GM23338 (cell line): ENCODE measurements around the gene FUT7. TPM values are rescaled to one million over a fixed set of nuclear protein-coding genes. Genes with fewer than 3 reads are reported as not detected.

ENCODE experiments used
- ATAC-seq: fragments of 200-7000 bp; cut with Tn5 transposase; 3 replicates; pipeline ENCODE4 v1.9.1; 2020
- DNase-seq: peaks from one replicate; pipeline ENCODE4 v3.0.0-alpha.2; 2015; ENCODE audit warnings: low spot score
- H2AFZ ChIP-seq: fragments of 200-600 bp; sonication (generic); 2 replicates; pipeline ENCODE4 v1.8.0; 2016; ENCODE audit warnings: antibody characterized with exemption, mild to moderate bottlenecking, moderate library complexity
- H3F3A ChIP-seq: fragments of 200-600 bp; sonication (generic); replicated peaks from 2 replicates; pipeline ENCODE4 v1.8.0; 2017; ENCODE audit warnings: antibody characterized with exemption, mixed run types, low read depth
- H3K27ac ChIP-seq: fragments of 200-600 bp; sonication (generic); 2 replicates; pipeline ENCODE4 v1.6.1; 2016; ENCODE audit warnings: low read depth
- H3K27me3 ChIP-seq: fragments of 200-600 bp; sonication (generic); 2 replicates; pipeline ENCODE4 v1.8.0; 2016; ENCODE audit warnings: mild to moderate bottlenecking, mixed run types, moderate library complexity; ENCODE audit not compliant: insufficient read depth
- H3K36me3 ChIP-seq: fragments of 200-600 bp; sonication (generic); 2 replicates; pipeline ENCODE4 v1.8.0; 2016; ENCODE audit warnings: mild to moderate bottlenecking; ENCODE audit not compliant: insufficient read depth
- H3K4me1 ChIP-seq: fragments of 200-600 bp; sonication (generic); 2 replicates; pipeline ENCODE4 v1.8.0; 2016; ENCODE audit warnings: mild to moderate bottlenecking, moderate library complexity; ENCODE audit not compliant: insufficient read depth
- H3K4me2 ChIP-seq: fragments of 200-600 bp; sonication (generic); 2 replicates; pipeline ENCODE4 v1.7.1; 2017; ENCODE audit warnings: mixed run types
- H3K4me3 ChIP-seq: fragments of 200-600 bp; sonication (generic); 2 replicates; pipeline ENCODE4 v1.6.1; 2016; ENCODE audit warnings: mixed run types
- H3K79me2 ChIP-seq: fragments of 200-600 bp; sonication (generic); replicated peaks from 2 replicates; pipeline ENCODE4 v1.8.0; 2017; ENCODE audit warnings: mild to moderate bottlenecking; ENCODE audit not compliant: insufficient read depth
- H3K9me2 ChIP-seq: fragments of 200-600 bp; sonication (generic); 2 replicates; pipeline ENCODE4 v1.8.0; 2017; ENCODE audit not compliant: insufficient read depth
- H4K20me1 ChIP-seq: fragments of 200-600 bp; sonication (generic); replicated peaks from 2 replicates; pipeline ENCODE4 v1.8.0; 2017; ENCODE audit warnings: mild to moderate bottlenecking; ENCODE audit not compliant: insufficient read depth
- H3K27ac Mint-ChIP-seq: 2 replicates; pipeline ENCODE4 v1.8.0; 2020; ENCODE audit warnings: inconsistent platforms, mild to moderate bottlenecking, moderate library complexity, mixed read lengths
- H3K27me3 Mint-ChIP-seq: 3 replicates; pipeline ENCODE4 v1.8.0; 2022; ENCODE audit warnings: low read depth, mild to moderate bottlenecking, moderate library complexity, mixed read lengths, inconsistent platforms; ENCODE audit not compliant: insufficient read depth, poor library complexity
- H3K36me3 Mint-ChIP-seq: 3 replicates; pipeline ENCODE4 v1.8.0; 2021; ENCODE audit warnings: low read depth, mild to moderate bottlenecking, inconsistent platforms, moderate library complexity, mixed read lengths
- H3K4me1 Mint-ChIP-seq: 3 replicates; pipeline ENCODE4 v1.8.0; 2020; ENCODE audit warnings: mild to moderate bottlenecking, inconsistent platforms, mixed read lengths
- H3K4me3 Mint-ChIP-seq: 3 replicates; pipeline ENCODE4 v1.8.0; 2021; ENCODE audit warnings: moderate library complexity, mild to moderate bottlenecking, inconsistent platforms, mixed read lengths
- H3K9me3 Mint-ChIP-seq: 3 replicates; pipeline ENCODE4 v1.8.0; 2020; ENCODE audit warnings: moderate library complexity, mild to moderate bottlenecking, inconsistent platforms, mixed read lengths
- CREB1 ChIP-seq: fragments of 250-450 bp; sonication (Bioruptor Pico); IDR thresholded peaks from 2 replicates; pipeline ENCODE4 v1.5.0; 2020; ENCODE audit warnings: low read depth, mild to moderate bottlenecking, moderate library complexity
- CTCF ChIP-seq, 2 experiments: fragments of 200-600 bp in 1 of 2; sonication (generic) in 1 of 2; conservative IDR thresholded peaks; 2 replicates each; pipeline versions ENCODE4 v1.5.1 to v1.6.1; 2016 to 2017; ENCODE audit warnings: antibody characterized with exemption in 2 of 2, low read depth in 2 of 2, mild to moderate bottlenecking in 2 of 2, moderate library complexity in 1 of 2
- EZH2 ChIP-seq: fragments of 200-600 bp; sonication (generic); IDR thresholded peaks from one replicate; pipeline ENCODE4 v1.8.0; 2017; ENCODE audit warnings: antibody characterized with exemption, mild to moderate bottlenecking, low read depth; ENCODE audit not compliant: unreplicated experiment
- EZH2phosphoT487 ChIP-seq: fragments of 200-600 bp; sonication (generic); IDR thresholded peaks from one replicate; pipeline ENCODE4 v1.8.1; 2018; ENCODE audit warnings: antibody characterized with exemption; ENCODE audit not compliant: unreplicated experiment
- JUNB ChIP-seq: IDR thresholded peaks from one replicate; pipeline ENCODE4 v1.6.1; 2016; ENCODE audit warnings: antibody characterized with exemption; ENCODE audit not compliant: unreplicated experiment
- NANOG ChIP-seq: IDR thresholded peaks from 2 replicates; pipeline ENCODE4 v1.6.1; 2016; ENCODE audit warnings: antibody characterized with exemption, borderline replicate concordance
- POLR2AphosphoS5 ChIP-seq: IDR thresholded peaks from 2 replicates; pipeline ENCODE4 v1.6.1; 2016; ENCODE audit warnings: antibody characterized with exemption, low read depth
- REST ChIP-seq: IDR thresholded peaks from one replicate; pipeline ENCODE4 v1.6.1; 2018; ENCODE audit warnings: antibody characterized with exemption; ENCODE audit not compliant: unreplicated experiment
- STAT1 ChIP-seq: IDR thresholded peaks from one replicate; pipeline ENCODE4 v1.6.1; 2016; ENCODE audit warnings: antibody characterized with exemption; ENCODE audit not compliant: unreplicated experiment
- ZNF114 ChIP-seq: fragments of 250-450 bp; sonication (Bioruptor Pico); IDR thresholded peaks from 2 replicates; pipeline ENCODE4 v1.5.0; 2020; ENCODE audit warnings: mild to moderate bottlenecking, moderate library complexity
- ZNF331 ChIP-seq: fragments of 250-450 bp; sonication (Bioruptor Pico); IDR thresholded peaks from 2 replicates; pipeline ENCODE4 v1.5.0; 2020; ENCODE audit warnings: low read depth, mild to moderate bottlenecking, moderate library complexity
- polyA plus RNA-seq: library from polyadenylated mRNA; unstranded; fragments of >200 nt; fragmentation: Nextera tagmentation; extraction: Ambion mirVana; gene quantifications from 2 replicates; pipeline ENCODE4 v1.2.1, GENCODE V29; 2016
- total RNA-seq: library from RNA; depleted of rRNA; stranded (reverse); fragments of >200 nt; shearing (Covaris generic); gene quantifications from 2 replicates; pipeline ENCODE4 v1.2.3, GENCODE V29; 2014
- TF ChIP-seq, protein P1 (sequence below): IDR thresholded peaks from 2 replicates; pipeline ENCODE4 v1.6.1; 2016; ENCODE audit warnings: antibody characterized with exemption
- TF ChIP-seq, protein P2 (sequence below): fragments of 250-450 bp; sonication (Bioruptor Pico); IDR thresholded peaks from 2 replicates; pipeline ENCODE4 v1.5.0; 2020; ENCODE audit warnings: mild to moderate bottlenecking, moderate library complexity

The FUT7 gene
- total and polyA plus RNA-seq, 2 experiments from 2014 or later: not detected

- Histone ChIP-seq H4K20me1 (no peaks in the 10 kb centered on the region; the same call in 1 of the 2 replicates), H3K4me3 (no peak overlapping the region), H3K27me3 (peaks cover 24% of the 10 kb centered on the region), H3K9me2 (no peaks in the 10 kb centered on the region), H3K4me1 (peaks cover 7% of the 10 kb centered on the region; the same call in 1 of the 2 replicates), H3K36me3 (no peaks in the 10 kb centered on the region), H3K4me2 (no peak overlapping the region), H3K27ac (no peak overlapping the region), H2AFZ (no peak overlapping the region), H3F3A (no peaks in the 10 kb centered on the region), H3K79me2 (peaks cover 7% of the 10 kb centered on the region; the same call in 1 of the 2 replicates)
- Mint-ChIP-seq H3K4me1 (peaks cover 4% of the 10 kb centered on the region; the same call in 1 of the 3 replicates), H3K9me3 (no peaks in the 10 kb centered on the region), H3K27ac (no peak overlapping the region), H3K27me3 (peaks cover 27% of the 10 kb centered on the region), H3K36me3 (no peaks in the 10 kb centered on the region; the same call in 2 of the 3 replicates), H3K4me3 (no peak overlapping the region)
- ATAC-seq (no peak), DNase-seq (no peak)
- TF ChIP-seq CREB1 (CRISPR knock-in tag) (no peak), STAT1 (no peak), EZH2 (no peak), ZNF331 (CRISPR knock-in tag) (no peak), CTCF (conservative IDR thresholded peaks at IDR 0.05; ENCODE audit: low read depth in 2 of 2) (no peak), ZNF114 (CRISPR knock-in tag) (no peak), REST (no peak), EZH2phosphoT487 (no peak), NANOG (no peak), JUNB (no peak), POLR2AphosphoS5 (no peak)
- TF ChIP-seq, protein P1, sequence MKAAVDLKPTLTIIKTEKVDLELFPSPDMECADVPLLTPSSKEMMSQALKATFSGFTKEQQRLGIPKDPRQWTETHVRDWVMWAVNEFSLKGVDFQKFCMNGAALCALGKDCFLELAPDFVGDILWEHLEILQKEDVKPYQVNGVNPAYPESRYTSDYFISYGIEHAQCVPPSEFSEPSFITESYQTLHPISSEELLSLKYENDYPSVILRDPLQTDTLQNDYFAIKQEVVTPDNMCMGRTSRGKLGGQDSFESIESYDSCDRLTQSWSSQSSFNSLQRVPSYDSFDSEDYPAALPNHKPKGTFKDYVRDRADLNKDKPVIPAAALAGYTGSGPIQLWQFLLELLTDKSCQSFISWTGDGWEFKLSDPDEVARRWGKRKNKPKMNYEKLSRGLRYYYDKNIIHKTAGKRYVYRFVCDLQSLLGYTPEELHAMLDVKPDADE: no peak
- TF ChIP-seq, protein P2, sequence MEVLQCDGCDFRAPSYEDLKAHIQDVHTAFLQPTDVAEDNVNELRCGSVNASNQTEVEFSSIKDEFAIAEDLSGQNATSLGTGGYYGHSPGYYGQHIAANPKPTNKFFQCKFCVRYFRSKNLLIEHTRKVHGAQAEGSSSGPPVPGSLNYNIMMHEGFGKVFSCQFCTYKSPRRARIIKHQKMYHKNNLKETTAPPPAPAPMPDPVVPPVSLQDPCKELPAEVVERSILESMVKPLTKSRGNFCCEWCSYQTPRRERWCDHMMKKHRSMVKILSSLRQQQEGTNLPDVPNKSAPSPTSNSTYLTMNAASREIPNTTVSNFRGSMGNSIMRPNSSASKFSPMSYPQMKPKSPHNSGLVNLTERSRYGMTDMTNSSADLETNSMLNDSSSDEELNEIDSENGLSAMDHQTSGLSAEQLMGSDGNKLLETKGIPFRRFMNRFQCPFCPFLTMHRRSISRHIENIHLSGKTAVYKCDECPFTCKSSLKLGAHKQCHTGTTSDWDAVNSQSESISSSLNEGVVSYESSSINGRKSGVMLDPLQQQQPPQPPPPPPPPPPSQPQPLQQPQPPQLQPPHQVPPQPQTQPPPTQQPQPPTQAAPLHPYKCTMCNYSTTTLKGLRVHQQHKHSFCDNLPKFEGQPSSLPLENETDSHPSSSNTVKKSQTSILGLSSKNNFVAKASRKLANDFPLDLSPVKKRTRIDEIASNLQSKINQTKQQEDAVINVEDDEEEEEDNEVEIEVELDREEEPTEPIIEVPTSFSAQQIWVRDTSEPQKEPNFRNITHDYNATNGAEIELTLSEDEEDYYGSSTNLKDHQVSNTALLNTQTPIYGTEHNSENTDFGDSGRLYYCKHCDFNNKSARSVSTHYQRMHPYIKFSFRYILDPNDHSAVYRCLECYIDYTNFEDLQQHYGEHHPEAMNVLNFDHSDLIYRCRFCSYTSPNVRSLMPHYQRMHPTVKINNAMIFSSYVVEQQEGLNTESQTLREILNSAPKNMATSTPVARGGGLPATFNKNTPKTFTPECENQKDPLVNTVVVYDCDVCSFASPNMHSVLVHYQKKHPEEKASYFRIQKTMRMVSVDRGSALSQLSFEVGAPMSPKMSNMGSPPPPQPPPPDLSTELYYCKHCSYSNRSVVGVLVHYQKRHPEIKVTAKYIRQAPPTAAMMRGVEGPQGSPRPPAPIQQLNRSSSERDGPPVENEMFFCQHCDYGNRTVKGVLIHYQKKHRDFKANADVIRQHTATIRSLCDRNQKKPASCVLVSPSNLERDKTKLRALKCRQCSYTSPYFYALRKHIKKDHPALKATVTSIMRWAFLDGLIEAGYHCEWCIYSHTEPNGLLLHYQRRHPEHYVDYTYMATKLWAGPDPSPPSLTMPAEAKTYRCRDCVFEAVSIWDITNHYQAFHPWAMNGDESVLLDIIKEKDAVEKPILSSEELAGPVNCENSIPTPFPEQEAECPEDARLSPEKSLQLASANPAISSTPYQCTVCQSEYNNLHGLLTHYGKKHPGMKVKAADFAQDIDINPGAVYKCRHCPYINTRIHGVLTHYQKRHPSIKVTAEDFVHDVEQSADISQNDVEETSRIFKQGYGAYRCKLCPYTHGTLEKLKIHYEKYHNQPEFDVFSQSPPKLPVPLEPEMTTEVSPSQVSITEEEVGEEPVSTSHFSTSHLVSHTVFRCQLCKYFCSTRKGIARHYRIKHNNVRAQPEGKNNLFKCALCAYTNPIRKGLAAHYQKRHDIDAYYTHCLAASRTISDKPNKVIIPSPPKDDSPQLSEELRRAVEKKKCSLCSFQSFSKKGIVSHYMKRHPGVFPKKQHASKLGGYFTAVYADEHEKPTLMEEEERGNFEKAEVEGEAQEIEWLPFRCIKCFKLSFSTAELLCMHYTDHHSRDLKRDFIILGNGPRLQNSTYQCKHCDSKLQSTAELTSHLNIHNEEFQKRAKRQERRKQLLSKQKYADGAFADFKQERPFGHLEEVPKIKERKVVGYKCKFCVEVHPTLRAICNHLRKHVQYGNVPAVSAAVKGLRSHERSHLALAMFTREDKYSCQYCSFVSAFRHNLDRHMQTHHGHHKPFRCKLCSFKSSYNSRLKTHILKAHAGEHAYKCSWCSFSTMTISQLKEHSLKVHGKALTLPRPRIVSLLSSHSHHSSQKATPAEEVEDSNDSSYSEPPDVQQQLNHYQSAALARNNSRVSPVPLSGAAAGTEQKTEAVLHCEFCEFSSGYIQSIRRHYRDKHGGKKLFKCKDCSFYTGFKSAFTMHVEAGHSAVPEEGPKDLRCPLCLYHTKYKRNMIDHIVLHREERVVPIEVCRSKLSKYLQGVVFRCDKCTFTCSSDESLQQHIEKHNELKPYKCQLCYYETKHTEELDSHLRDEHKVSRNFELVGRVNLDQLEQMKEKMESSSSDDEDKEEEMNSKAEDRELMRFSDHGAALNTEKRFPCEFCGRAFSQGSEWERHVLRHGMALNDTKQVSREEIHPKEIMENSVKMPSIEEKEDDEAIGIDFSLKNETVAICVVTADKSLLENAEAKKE (CRISPR knock-in tag): no peak
Measured at GRCh38 chr9:137042751-137043727, 11.2 kb upstream of the FUT7 start.
